Panc1 (cell line): ENCODE data around the gene MYLK.

Experiments used
- CTCF ChIP-seq: fragments of 450-650 bp; IDR thresholded peaks from 2 replicates; pipeline ENCODE4 v1.5.1; 2017; ENCODE audit warnings: mild to moderate bottlenecking
- POLR2AphosphoS5 ChIP-seq: IDR thresholded peaks from 2 replicates; pipeline ENCODE4 v1.6.1; 2012; ENCODE audit warnings: mild to moderate bottlenecking, low read depth, low read length, moderate library complexity

GRCh38 chr3:123779655-123780231, 104.4 kb downstream of the MYLK start:
- no peak for TF ChIP-seq CTCF
- no peak for TF ChIP-seq POLR2AphosphoS5
